HG03565 (cell line): Measurements from ENCODE around the gene SLC17A7.

ENCODE experiments used
- ATAC-seq: cut with Tn5 transposase; IDR thresholded peaks from one replicate; pipeline ENCODE4 v1.9.1; 2021; ENCODE audit warnings: mild to moderate bottlenecking, moderate library complexity; ENCODE audit not compliant: unreplicated experiment

Gene SLC17A7

GRCh38 chr19:49382639-49383038 is 58.7 kb downstream of the SLC17A7 start:
- no peak for ATAC-seq

- no peak for ATAC-seq
These were observed 60.9 kb downstream of the SLC17A7 start for GRCh38 chr19:49380391-49380790.
